ENCODE data around the gene LEPROT.

Gene LEPROT

DNA sequence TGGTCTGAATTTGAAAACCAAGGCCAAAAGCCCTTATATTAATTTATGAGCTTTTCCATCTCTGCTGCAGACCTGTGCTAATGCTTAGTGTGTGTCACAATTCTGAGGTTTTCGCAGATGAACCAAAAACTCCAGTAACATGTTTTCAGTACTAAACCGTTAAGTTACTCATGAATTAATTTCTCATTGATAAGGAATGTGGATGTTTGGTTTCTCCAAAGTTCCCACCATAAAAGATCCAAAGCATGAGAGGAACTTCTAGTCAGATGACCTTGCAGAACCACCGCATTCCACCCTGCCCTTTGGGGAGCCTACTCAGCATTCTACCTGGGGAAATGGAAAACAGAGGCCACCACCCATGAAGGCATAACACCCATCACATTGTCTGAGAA lies 7.5 kb upstream of the LEPROT start:
- no peak for DNase-seq

DNA sequence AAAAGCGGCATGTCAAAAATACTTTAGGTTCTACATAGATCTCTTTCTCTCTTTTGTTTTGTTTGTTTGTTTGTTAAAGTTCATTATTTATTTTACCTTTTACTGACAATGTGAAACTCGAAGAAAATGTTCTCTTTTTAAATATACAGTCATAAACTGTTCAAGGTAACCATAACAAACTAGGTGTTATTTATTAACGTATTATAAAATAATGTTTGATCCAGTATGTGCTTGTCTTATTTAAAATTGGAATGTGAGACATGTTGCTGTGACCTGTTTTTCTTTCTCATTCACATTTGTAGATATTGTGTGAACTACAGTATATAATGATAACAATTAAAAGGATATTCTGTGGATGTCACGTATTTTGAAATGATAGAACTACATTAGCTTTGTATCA lies 5.9 kb upstream of the LEPROT start:
- DNase-seq, result no peak

DNA sequence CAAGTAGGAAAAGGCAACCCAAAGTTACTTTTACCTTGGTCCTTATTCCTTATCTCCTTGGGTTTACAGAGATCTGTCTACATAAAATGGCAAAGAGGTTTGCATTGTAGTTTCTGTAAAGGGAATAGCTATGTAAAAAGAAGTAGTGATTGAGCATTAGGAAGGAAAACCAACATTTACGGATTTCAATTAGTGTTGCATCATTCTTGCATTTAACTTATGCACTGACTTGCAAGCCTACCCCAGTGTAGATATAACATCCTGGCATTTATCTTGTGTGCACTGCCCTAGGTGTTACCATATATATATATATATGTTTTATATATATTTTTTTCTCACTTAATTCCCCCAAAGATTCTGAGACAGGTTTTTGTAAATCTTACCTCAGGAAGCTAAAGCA lies 3.7 kb upstream of the LEPROT start:
- DNase-seq, result no peak

DNA sequence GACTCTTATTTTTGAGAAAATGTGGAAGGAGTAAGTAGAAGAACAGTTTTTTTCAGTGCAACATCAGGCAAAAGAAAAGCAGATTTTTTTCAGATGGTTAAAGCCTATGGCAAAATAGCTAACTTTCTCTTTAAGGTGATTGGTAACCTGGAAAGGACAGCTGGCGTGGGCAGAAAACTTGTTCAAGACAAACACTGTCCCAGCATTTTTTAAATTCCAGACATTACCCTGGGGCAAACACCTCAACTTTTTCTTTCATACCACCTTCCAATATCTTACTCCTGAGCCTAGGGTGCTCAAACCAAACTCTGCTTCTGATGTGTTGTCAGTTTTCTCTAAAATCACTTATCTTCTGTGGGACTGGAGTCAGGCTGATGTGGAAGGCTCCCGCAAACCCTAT lies 2.7 kb upstream of the LEPROT start:
- no peak for DNase-seq

DNA sequence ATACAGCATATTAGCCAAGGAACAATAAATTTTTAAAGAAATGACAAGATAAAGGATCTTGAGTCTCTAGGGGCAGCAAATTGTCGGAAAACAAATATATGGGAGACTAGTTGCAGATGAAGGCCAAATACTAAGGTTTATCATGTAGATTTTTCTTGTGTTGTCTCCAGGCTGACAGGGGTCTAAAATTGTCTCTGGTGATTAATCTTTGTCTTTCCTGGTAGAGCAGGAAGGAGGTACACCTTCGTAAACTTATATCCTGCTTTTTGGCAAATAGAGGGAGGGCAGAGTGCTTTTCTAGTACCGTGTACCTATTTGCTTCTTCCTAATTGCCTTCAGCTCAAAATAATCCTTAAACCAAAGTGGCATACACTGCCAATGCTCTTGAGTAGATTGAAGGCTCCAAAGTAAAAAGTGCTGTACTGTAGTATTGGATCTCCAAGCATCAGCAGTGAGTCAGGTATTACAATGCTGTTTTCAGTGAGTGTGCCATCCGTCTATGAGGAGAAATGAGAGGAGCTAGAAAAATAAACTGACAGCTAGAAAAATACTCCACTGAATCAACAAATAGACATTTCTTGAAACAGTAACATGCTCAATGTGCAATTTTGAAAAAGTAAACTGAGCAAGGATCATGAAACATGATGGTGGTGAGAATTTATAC lies 1.8 kb upstream of the LEPROT start:
- DNase-seq, result no peak

DNA sequence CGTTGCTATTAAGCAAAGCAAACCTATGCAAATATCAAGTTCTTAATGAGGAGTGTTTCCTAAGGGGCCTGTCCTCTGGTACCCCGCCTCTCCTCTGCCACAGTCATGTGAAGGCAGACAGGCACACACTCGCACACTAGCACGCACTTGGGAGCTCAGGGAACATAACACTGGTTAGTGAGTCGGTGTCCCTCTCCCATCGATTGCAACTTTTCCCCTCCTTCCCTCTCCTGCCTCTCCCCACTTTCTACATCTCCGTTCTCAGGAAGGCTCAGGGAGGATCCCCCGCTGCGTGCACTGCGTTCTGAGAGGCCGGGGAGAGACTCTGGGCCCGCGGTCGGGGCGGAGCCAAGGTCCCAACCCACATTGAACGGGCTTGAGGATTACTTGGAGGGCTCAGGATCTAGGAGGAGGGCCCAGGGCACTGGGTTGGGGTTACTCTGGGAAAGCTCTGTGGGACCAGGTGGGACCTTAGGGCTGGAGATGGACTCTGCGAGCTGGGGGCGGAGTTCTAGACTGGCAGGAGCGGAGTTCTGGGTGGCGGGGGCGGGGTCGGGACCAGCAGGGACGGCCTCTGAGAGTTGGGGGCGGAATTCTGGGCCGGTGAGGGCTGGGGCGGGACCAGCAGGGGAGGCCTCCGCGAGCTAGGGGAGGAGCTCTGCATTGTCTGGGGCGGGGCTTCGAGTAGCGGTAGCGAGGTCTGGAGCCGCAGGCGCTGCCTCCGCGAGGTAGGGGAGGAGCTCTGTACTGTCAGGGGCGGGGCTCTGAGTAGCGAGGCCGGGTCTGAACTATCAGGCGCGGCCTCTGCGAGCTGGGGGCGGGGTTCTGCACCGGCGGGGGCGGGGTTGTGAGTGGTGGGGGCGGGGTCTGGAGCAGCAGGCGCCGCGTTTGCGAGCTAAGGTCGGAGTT lies 533 bp upstream of the LEPROT start:
- peak; percentile 95 for DNase-seq

DNA sequence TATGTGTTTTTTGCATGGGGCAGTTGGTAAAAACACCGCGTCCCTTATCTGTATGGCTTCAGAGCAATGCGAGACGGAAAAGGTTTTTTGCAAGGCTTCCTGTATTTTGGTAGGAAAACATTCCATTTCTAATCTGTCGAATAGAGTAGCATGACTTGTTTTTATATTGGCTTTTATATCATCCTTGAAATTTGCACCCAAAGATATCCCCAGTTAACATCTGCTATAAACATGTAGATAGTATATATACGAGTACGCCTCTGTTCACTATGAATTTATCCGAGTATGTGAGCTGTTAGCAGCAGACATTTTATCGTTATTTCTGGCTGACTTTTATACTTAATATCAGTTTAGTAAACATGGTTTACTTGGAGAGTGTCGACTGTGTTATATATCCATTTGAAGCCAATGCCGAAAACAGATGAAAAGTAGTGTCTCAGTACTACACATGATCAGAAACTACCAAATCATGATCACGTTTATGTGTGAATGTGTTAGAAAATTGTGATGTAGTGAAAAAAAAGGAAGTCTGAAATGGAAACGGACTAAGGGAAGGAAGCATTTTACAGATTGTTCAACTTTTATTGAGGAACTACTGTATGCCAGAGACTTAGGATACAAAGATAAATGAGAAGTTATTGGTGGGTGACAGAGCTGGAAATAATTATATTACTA lies 1.0 kb downstream of the LEPROT start:
- DNase-seq, result peak; percentile 34

DNA sequence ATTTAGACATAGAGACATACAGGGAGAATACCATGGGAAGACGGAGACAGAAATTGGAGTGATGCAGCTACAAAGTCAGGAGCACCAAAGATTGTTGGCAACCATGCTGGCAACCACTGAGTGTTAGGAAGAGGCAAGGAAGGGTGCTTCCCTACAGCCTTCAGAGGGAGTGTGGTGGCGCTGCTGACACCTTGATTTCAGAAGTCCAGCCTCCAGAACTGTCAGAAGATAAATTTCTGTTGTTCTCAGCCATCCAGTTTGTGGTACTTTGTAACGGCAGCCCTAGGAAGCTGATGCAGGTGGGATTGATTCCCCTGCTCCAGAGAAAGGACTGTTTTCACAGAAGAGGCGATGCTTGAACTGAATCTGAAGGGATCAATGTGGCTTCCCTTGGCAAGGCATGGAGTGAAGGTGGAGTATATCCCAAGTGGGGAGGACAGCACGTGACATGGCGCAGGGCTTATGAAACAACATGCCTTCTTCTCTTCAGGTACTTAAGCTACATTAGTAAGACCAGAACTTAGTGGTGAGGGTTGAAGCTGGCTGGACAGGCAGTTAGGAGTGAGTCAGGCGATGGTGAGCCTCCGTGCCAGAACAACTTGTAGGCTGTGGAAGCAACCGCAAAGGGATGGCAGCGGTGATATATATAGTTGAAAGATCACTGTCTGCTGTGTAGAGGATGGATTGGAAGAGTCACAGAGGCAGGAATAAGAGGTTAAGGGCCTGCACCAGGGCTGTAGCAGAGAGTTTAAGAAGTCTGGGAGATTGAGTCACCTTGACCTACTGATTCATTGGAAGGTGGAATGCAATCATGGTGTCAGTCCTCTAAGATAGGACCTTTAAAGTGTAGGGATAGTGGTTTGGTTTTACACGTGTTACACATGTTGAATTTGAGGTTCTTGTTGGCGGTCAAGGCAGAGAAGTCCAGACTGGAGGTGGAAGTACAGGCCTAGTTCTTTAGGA lies 2.1 kb downstream of the LEPROT start:
- no peak for DNase-seq

DNA sequence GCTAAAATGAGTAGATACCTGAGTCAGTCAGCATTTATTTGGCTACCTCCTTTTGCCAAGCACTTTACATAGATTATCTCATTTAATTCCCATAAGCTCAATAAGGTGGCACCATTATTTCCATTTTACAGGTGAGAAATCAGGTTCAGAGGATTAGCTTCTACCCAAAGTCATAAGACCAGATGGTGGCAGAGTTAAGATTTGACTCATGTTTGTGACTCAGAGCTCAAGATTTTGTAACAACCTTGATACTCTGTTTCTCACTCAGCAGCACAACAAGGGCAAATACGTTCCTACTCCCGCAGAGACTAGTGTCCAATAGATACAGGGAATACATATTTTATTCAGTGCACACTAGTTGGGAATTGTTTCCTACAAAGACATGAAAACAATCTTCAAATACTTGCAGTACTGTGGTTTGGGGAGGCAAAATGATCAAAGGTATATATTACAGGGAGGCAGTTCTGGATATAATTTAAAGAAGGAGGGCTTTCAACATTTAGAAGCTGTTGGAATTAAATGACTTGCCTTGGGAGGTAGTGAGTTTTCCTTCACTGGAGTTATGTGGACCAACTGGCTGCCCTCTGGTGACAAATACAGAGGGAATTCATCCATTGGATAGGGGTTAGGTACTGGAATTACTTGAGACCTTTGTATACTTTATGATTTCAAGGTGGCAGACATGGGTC lies 3.6 kb downstream of the LEPROT start:
- DNase-seq, result no peak

DNA sequence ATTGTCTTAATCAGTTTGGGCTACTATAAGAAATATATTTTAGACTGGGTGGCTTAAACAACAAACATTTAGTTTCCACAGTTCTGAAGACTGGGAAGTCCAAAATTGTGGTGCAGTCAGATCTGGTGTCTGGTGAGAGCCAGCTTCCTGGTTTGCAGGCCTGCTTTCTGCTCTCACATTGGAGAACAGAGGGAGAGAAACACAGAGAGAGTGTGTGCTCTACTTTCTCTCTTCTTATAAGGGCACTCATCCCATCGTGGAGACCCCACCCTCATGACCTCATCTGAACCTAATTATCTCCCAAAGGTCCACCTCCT lies 4.1 kb downstream of the LEPROT start:
- DNase-seq, result no peak

DNA sequence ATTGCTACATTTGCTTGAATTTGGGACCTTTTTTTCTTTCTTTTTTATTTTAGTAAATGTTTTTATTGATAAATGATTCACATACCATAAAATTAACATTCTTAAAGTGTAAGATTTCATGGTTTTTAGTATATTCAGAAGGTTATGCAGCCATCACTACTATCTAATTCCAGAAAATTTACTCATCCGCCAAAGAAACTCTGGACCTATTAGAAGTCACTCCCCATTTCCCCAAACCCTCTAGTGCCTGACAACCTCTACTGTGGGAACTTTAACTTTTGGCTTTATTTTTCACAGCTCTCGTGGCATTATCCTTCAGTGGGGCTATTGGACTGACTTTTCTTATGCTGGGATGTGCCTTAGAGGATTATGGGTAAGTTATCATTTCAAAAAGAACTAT lies 4.5 kb downstream of the LEPROT start:
- DNase-seq, result no peak

DNA sequence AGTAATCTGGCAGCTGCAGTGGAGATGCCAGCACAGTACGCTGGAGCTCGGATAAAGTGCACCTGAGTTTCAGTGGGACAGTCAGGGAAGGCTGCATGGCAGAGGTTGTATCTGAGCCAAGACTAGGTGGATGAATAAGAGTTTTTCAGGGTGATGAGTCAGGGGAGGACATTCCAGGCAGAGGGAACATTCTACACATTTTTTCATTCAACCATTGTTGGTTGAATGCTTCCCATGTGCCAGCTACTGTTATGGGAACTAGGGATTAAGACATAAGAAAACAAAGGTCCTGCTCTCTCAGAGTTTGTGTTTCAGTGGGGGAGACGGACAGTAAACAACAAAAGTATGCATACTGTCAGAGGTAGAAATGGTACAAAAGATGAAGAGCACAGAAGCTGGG lies 5.2 kb downstream of the LEPROT start:
- DNase-seq, result no peak

DNA sequence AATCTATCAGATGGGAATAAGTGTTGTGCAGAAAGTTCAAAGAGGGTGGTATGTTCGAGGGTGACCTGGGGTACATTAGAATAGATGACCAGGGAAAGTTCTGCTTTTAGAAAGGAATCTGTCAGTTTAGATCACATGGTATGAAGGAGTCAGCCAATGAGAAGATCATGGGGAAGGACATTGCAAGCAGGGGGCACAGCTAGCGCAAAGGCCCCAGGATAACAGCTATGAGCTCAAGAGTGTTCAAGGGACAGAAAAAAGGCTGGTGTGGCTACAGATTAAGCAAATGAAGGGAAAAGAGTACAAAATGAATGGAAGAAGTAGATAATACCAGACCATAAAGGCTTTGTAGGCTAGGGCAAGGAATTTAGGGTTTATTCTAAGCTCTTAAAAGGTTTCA lies 8.6 kb downstream of the LEPROT start:
- DNase-seq, result no peak

DNA sequence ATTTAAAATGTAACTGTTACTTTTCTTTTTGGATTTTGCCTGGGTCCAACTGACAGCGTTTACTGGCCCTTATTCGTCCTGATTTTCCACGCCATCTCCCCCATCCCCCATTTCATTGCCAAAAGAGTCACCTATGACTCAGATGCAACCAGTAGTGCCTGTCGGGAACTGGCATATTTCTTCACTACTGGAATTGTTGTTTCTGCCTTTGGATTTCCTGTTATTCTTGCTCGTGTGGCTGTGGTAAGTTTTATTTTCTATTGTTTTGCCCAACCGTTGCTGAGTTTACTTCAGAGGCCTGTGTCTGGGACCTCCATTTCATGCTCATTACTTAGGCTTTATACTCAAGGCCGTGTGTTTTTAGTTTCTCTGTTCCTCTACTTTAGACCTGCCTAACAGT lies 9.3 kb downstream of the LEPROT start:
- no peak for DNase-seq

DNA sequence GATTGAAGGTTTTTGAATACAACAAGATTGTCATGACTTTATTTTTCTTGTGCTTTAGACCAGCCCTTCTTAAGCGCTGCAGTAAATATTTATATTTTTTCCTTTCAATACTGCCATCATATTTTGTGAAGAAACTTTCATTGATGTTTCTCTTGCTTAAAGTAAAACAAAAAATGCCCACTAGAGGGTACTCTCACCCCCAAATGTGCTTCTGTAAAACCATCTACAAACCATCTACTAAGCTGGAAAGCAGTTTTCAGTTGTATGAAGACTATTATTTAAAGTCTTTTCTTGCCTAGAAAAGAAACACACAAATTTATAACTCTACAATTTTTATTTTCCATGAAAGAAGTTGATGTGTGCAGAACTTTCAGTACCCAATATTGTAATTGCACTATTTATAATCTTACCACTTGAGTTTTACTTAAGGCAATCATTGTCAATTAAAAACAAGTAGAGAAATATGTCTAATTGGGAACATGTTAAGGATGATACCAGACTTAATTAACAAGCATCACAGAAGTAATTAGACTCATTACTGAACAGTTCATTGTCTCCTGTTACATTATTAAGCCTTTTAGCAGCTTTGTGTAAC lies 10.7 kb downstream of the LEPROT start:
- DNase-seq, result no peak

DNA sequence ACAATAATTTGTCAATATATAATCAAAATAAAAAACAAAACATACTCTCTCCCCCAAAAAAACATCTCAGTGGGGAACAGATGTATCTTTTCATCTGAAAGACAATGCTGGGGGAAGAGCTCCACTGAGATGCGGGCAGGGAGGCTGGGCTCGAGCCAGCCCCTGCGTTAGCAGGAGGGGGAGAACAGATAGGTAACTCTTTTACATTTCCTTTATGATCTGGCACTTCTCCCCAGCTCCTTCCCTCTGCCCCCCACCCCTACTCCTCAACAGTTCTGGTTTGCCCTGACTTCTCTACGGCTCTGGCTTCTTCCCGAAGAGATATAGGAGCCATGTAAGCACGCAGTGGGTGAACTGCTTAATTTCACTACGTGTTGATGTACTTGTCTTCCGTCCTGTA lies 12.4 kb downstream of the LEPROT start:
- DNase-seq, result no peak

DNA sequence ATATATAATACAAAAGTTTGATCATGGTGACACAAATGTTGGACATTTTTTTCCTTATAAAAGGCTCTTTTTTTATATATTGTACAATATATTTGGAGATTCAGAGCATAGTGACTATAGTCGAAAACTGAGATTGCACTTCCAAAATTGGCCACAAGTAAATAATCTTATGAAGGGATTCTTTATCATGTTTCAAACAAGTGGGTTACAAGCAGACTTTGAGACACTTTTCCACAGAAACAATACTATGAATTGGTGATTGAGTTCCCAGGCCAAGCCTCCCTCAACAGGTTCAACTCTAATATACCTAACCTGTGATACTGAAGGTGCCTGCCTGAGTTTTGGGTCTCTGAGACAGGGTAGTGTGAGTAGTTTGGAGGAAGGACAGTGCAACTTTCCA lies 13.8 kb downstream of the LEPROT start:
- no peak for DNase-seq

DNA sequence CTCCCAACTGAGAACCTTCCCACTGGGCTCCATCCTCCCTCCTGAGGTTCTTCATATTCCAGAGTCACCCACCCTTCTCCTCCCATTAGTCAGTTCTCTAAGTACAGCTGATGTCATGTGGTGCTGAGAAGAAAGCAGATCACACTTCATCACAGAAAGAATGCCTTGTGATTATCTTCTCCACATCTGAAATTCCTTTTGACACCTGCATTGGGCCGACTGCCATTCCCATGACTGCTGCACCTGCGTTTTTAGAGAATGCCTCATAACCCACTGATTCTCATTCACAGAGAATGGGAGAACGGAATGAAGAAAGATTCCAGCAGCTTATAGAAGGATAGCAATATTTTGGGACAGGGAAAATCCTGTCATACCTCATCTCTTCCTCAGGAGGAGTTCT lies 14.3 kb downstream of the LEPROT start:
- no peak for DNase-seq

DNA sequence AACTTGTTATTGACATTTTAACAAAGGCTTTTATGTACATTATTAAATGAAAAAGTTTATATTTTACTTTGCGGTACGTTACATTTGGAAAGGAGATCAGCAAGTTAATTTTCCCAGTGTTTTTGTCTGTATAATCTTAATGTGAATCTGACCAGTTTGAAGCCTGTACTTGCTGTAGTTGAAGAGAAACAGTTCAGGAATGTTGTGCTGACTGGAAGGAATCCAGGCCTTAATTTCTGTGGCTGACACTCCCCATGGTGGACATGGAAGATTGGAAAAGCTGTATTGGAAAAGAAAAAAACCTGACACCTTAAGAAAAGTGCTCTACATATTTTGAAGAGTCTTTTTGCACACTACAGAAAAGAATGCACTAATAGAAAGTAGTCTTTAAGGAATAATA lies 15.5 kb downstream of the LEPROT start:
- no peak for DNase-seq

DNA sequence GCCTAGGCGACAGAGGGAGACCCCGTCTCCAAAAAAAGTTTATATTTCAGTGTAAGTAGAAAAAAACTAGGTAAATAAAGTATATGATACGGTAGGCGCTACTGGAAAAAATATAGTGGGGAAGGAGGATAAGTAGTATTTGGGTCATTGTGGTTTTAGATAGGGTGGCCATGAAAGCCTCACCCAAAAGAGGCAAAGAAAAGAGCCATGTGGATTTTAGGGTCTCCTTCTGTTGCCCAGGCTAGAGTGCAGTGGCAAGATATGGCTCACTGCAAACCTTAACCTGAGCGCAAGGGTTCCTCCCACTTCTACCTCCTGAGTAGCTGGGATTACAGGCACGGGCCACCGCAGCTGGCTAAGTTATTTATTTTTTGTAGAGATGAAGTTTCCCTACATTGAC lies 17.1 kb downstream of the LEPROT start:
- DNase-seq, result no peak

DNA sequence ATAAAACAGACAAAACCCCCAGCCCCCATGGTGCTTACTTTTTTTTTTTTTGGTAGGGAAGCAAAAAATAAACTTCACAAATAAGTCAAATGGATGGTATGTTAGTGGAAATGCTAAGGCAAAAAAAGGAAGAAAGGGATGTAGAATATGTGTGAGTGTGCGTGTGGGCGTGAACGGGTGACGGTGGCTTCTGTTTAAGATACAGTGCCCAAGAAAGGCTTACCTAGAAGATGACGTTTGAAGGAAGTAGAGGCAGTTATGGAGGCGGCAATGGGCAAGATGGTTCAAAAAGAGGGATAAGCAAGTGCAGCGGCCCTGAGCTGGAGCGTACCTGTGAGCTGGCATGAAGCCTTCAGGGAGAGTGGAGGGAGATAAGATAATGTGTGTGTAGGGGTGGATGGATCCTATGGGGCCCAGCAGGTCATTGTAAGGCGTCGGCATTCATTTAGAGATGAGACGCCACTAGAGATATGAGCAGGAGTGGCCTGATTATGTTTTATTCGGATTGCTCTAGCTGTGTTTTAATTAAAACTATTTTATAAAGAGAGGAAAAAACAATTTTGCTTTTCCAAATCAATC lies 19.9 kb downstream of the LEPROT start:
- DNase-seq, result no peak

DNA sequence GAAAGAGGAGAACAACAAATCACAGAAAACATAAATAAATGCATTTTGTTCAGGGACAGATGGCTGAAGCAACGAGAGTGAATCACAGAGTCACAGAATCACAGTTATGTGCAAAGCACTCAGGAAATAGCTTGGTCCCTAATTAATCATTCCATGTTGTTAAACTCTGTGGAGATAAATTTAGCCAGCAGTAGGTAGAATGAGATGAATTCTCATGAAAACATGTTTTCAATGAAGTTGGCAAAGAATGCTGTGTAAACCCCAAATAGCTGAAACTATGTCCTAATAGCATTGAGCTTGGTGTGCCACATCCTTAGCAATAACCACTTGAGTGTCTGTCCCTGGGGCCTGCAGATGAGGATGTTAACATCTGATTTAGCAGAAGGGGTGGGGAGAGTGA lies 20.4 kb downstream of the LEPROT start:
- no peak for DNase-seq
